H9 (cell line): ENCODE results near the gene RSL1D1. TPM values are rescaled to one million over a fixed set of nuclear protein-coding genes. Genes with fewer than 3 reads are reported as not detected.
"Not testable (repeated sequence)": the region's sequence is repeated elsewhere in the genome, so short reads cannot be mapped to it uniquely, and the experiment has no call there.

Experiments used
- DNase-seq: peaks from one replicate; pipeline ENCODE4 v3.0.0-alpha.2; 2017
- H2AFZ ChIP-seq: one replicate; pipeline ENCODE4 v1.6.1; 2013; ENCODE audit warnings: mild to moderate bottlenecking, low read length, control low read depth, moderate library complexity
- H2AK5ac ChIP-seq: 2 replicates; pipeline ENCODE4 v1.6.1; 2013; ENCODE audit warnings: low read length, control low read depth, mixed read lengths; ENCODE audit not compliant: insufficient read length
- H2BK120ac ChIP-seq: one replicate; pipeline ENCODE4 v1.6.1; 2013; ENCODE audit warnings: low read depth, mild to moderate bottlenecking, low read length, control low read depth, inconsistent platforms; ENCODE audit not compliant: poor library complexity, severe bottlenecking
- H2BK12ac ChIP-seq: 2 replicates; pipeline ENCODE4 v1.6.1; 2013; ENCODE audit warnings: low read length, control low read depth, mixed read lengths, low read depth; ENCODE audit not compliant: insufficient read length
- H2BK15ac ChIP-seq: 2 replicates; pipeline ENCODE4 v1.6.1; 2013; ENCODE audit warnings: low read depth, low read length, control low read depth
- H2BK20ac ChIP-seq: one replicate; pipeline ENCODE4 v1.6.1; 2013; ENCODE audit warnings: low read depth, mild to moderate bottlenecking, low read length, control low read depth, inconsistent platforms; ENCODE audit not compliant: poor library complexity, severe bottlenecking
- H2BK5ac ChIP-seq: 2 replicates; pipeline ENCODE4 v1.6.1; 2013; ENCODE audit warnings: low read length, control low read depth, mixed read lengths; ENCODE audit not compliant: insufficient read length
- H3K14ac ChIP-seq: 2 replicates; pipeline ENCODE4 v1.6.1; 2013; ENCODE audit warnings: low read length, control low read depth; ENCODE audit not compliant: insufficient read depth
- H3K18ac ChIP-seq: 2 replicates; pipeline ENCODE4 v1.6.1; 2013; ENCODE audit warnings: low read depth, mild to moderate bottlenecking, mixed read lengths, low read length, control low read depth; ENCODE audit not compliant: insufficient read length
- H3K23ac ChIP-seq: 2 replicates; pipeline ENCODE4 v1.6.1; 2013; ENCODE audit warnings: low read length, control low read depth, mixed read lengths, low read depth; ENCODE audit not compliant: insufficient read length
- H3K23me2 ChIP-seq: 2 replicates; pipeline ENCODE4 v1.6.1; 2013; ENCODE audit warnings: low read depth, mild to moderate bottlenecking, mixed read lengths, low read length, control low read depth; ENCODE audit not compliant: insufficient read length, poor library complexity, severe bottlenecking
- H3K27ac ChIP-seq: 2 replicates; pipeline ENCODE4 v1.5.1; 2013; ENCODE audit warnings: low read length, control low read depth, mixed read lengths, low read depth; ENCODE audit not compliant: insufficient read length
- H3K27me3 ChIP-seq: 2 replicates; pipeline ENCODE4 v1.6.1; 2013; ENCODE audit warnings: low read length, control low read depth, inconsistent platforms; ENCODE audit not compliant: insufficient read depth
- H3K4ac ChIP-seq: 2 replicates; pipeline ENCODE4 v1.6.1; 2013; ENCODE audit warnings: low read depth, mild to moderate bottlenecking, control low read depth, inconsistent platforms, low read length, moderate library complexity
- H3K4me1 ChIP-seq: 2 replicates; pipeline ENCODE4 v1.6.1; 2013; ENCODE audit warnings: low read length, control low read depth, inconsistent platforms; ENCODE audit not compliant: insufficient read depth
- H3K4me2 ChIP-seq: 2 replicates; pipeline ENCODE4 v1.6.1; 2013; ENCODE audit warnings: low read length, control low read depth, mixed read lengths; ENCODE audit not compliant: insufficient read length, insufficient read depth
- H3K56ac ChIP-seq: 2 replicates; pipeline ENCODE4 v1.6.1; 2013; ENCODE audit warnings: low read depth, mild to moderate bottlenecking, mixed read lengths, low read length, control low read depth; ENCODE audit not compliant: insufficient read length
- H3K79me1 ChIP-seq: 2 replicates; pipeline ENCODE4 v1.6.1; 2013; ENCODE audit warnings: low read depth, mild to moderate bottlenecking, moderate library complexity, low read length, control low read depth, inconsistent platforms; ENCODE audit not compliant: insufficient read depth, poor library complexity, severe bottlenecking
- H3K79me2 ChIP-seq: 2 replicates; pipeline ENCODE4 v1.6.1; 2013; ENCODE audit warnings: low read length, control low read depth, inconsistent platforms; ENCODE audit not compliant: insufficient read depth
- H3K9ac ChIP-seq: 2 replicates; pipeline ENCODE4 v1.6.1; 2013; ENCODE audit warnings: low read length, control low read depth, mixed read lengths; ENCODE audit not compliant: insufficient read length; ENCODE audit errors: extremely low read depth
- H3K9me3 ChIP-seq: one replicate; pipeline ENCODE4 v1.6.1; 2013; ENCODE audit warnings: low read depth, low read length, inconsistent platforms; ENCODE audit not compliant: control insufficient read depth
- H3T11ph ChIP-seq: one replicate; pipeline ENCODE4 v1.6.1; 2013; ENCODE audit warnings: mild to moderate bottlenecking, low read length, control low read depth, inconsistent platforms
- H4K20me1 ChIP-seq: one replicate; pipeline ENCODE4 v1.6.1; 2013; ENCODE audit not compliant: control insufficient read depth, insufficient read length, insufficient read depth
- H4K5ac ChIP-seq: 2 replicates; pipeline ENCODE4 v1.6.1; 2013; ENCODE audit warnings: low read depth, mild to moderate bottlenecking, mixed read lengths, low read length, control low read depth; ENCODE audit not compliant: insufficient read length
- H4K8ac ChIP-seq: replicated peaks from 2 replicates; pipeline ENCODE4 v1.6.1; 2013; ENCODE audit warnings: low read length, control low read depth, mixed read lengths, low read depth; ENCODE audit not compliant: insufficient read length
- H4K91ac ChIP-seq: 2 replicates; pipeline ENCODE4 v1.6.1; 2013; ENCODE audit warnings: low read depth, mild to moderate bottlenecking, moderate library complexity, mixed read lengths, low read length, control low read depth; ENCODE audit not compliant: insufficient read length
- H3K27ac Mint-ChIP-seq, 3 experiments: 2 replicates in 2 of 3; 3 replicates in 1 of 3; pipeline ENCODE4 v1.8.0; 2020 to 2021; ENCODE audit warnings: mixed read lengths in 3 of 3, mild to moderate bottlenecking in 1 of 3, moderate library complexity in 1 of 3
- H3K27me3 Mint-ChIP-seq: 2 replicates; pipeline ENCODE4 v1.8.0; 2021; ENCODE audit warnings: low read depth, mild to moderate bottlenecking, moderate library complexity, mixed read lengths
- H3K36me3 Mint-ChIP-seq, 3 experiments: 2 replicates in 2 of 3; 3 replicates in 1 of 3; pipeline ENCODE4 v1.8.0; 2020 to 2021; ENCODE audit warnings: low read depth in 3 of 3, mixed read lengths in 3 of 3; ENCODE audit not compliant: insufficient read depth in 1 of 3
- H3K4me1 Mint-ChIP-seq, 2 experiments: 2 replicates each; pipeline ENCODE4 v1.8.0; 2020; ENCODE audit warnings: mixed read lengths in 2 of 2
- H3K4me3 Mint-ChIP-seq, 2 experiments: 2 replicates in 1 of 2; 3 replicates in 1 of 2; pipeline ENCODE4 v1.8.0; 2020 to 2021; ENCODE audit warnings: mild to moderate bottlenecking in 2 of 2, mixed read lengths in 2 of 2, moderate library complexity in 1 of 2
- H3K9me3 Mint-ChIP-seq, 2 experiments: 2 replicates in 1 of 2; 3 replicates in 1 of 2; pipeline ENCODE4 v1.8.0; 2020; ENCODE audit warnings: mild to moderate bottlenecking in 2 of 2, mixed read lengths in 2 of 2, moderate library complexity in 1 of 2
- WGBS: extraction: QIAGEN DNeasy Blood & Tissue Kit; methylation state at CpG from one replicate; pipeline ENCODE4 v1.1.7; 2013; ENCODE audit warnings: missing lambda C conversion rate, low lambda C conversion rate, mixed read lengths; ENCODE audit not compliant: insufficient read length; ENCODE audit errors: extremely low coverage; 5-methylcytosine and 5-hydroxymethylcytosine counted together
- total RNA-seq: library from RNA; stranded (reverse); gene quantifications from 2 replicates; pipeline ENCODE4 v1.2.1, GENCODE V29; 2021
- TF ChIP-seq, protein P1 (sequence below): fragments of 200-600 bp; sonication (generic); conservative IDR thresholded peaks from 3 replicates; pipeline ENCODE4 v1.8.0; 2021; ENCODE audit warnings: antibody characterized with exemption, mild to moderate bottlenecking

RSL1D1 gene
- total RNA-seq, 1 experiment from 2014 or later = 334 TPM

DNA sequence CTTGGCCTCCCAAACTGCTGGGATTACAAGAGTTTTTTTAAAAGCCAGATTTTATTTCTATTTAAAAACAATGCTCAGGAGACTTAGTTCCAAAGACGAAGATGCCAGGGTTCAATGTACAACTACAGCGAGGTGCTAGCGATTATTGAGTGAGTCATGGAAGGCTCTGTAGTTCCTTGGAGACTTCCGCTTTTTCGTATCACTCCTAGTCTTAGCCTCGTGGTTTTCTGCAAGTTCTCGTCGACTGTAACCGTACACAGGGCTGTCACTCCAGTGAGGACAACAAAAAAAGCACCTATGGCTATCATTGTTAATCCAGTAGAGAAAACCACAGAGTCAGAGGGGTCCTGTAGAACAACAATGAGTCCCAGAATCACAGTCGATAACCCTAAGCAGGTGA is 31.5 kb downstream of the RSL1D1 start:
- no peak overlapping the region for H4K91ac ChIP-seq
- TF ChIP-seq, protein P1, sequence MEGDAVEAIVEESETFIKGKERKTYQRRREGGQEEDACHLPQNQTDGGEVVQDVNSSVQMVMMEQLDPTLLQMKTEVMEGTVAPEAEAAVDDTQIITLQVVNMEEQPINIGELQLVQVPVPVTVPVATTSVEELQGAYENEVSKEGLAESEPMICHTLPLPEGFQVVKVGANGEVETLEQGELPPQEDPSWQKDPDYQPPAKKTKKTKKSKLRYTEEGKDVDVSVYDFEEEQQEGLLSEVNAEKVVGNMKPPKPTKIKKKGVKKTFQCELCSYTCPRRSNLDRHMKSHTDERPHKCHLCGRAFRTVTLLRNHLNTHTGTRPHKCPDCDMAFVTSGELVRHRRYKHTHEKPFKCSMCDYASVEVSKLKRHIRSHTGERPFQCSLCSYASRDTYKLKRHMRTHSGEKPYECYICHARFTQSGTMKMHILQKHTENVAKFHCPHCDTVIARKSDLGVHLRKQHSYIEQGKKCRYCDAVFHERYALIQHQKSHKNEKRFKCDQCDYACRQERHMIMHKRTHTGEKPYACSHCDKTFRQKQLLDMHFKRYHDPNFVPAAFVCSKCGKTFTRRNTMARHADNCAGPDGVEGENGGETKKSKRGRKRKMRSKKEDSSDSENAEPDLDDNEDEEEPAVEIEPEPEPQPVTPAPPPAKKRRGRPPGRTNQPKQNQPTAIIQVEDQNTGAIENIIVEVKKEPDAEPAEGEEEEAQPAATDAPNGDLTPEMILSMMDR = no peak
- no peak overlapping the region for H2AK5ac ChIP-seq
- H2BK5ac ChIP-seq = no peak overlapping the region
- no peak overlapping the region for H3T11ph ChIP-seq
- H3K27ac Mint-ChIP-seq = no peak overlapping the region
- no peak overlapping the region for H2BK12ac ChIP-seq
- no peaks in the 10 kb centered on the region for H3K27me3 ChIP-seq
- no peaks in the 10 kb centered on the region for H4K20me1 ChIP-seq
- H2BK20ac ChIP-seq = no peak overlapping the region
- no peaks in the 10 kb centered on the region for H3K36me3 Mint-ChIP-seq
- H3K79me2 ChIP-seq = no peaks in the 10 kb centered on the region
- no peaks in the 10 kb centered on the region for H3K23me2 ChIP-seq
- DNase-seq = no peak
- no peaks in the 10 kb centered on the region for H3K4me1 ChIP-seq
- no peaks in the 10 kb centered on the region for H3K79me1 ChIP-seq
- no peak overlapping the region for H3K56ac ChIP-seq
- no peak overlapping the region for H3K23ac ChIP-seq
- no peaks in the 10 kb centered on the region for H3K9me3 Mint-ChIP-seq
- no peak overlapping the region for H4K8ac ChIP-seq
- no peak overlapping the region for H3K27ac ChIP-seq
- no peak overlapping the region for H4K5ac ChIP-seq
- no peak overlapping the region for H3K9ac ChIP-seq
- peaks cover 5 to 8% of the 10 kb centered on the region in 2 experiments for H3K4me1 Mint-ChIP-seq
- no peak overlapping the region for H3K4ac ChIP-seq
- H3K18ac ChIP-seq = no peak overlapping the region
- H3K4me2 ChIP-seq = no peak overlapping the region
- H2AFZ ChIP-seq = no peak overlapping the region
- no peak overlapping the region for H3K14ac ChIP-seq
- H3K4me3 Mint-ChIP-seq = no peak overlapping the region
- H3K9me3 ChIP-seq = no peaks in the 10 kb centered on the region
- H2BK15ac ChIP-seq = no peak overlapping the region
- H2BK120ac ChIP-seq = no peak overlapping the region
- no peaks in the 10 kb centered on the region for H3K27me3 Mint-ChIP-seq
- no CpG with 5 or more reads among the region's 10 CpGs for WGBS

DNA sequence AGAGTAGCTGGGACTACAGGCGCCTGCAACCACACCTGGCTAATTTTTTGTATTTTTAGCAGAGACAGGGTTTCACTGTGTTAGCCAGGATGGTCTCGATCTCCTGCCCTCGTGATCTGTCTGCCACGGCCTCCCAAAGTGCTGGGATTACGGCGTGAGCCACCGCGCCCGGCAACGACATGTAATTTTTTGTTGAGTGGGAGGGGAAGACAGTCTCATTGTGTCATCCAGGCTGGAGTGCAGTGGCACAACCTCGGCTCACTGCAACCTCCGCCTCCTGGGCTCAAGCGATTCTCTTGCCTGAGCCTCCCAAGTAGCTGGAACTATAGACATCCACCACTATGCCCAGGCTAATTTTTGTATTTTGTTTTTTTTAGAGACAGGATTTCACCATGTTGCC is 32.4 kb downstream of the RSL1D1 start:
- not testable (repeated sequence) for H2BK12ac ChIP-seq, H3K9me3 ChIP-seq, H3K18ac ChIP-seq, H2BK15ac ChIP-seq, H3K4me2 ChIP-seq, H3K79me1 ChIP-seq, H3K4me1 Mint-ChIP-seq, H3K56ac ChIP-seq, H2BK5ac ChIP-seq, H3K27ac ChIP-seq, H3K27ac Mint-ChIP-seq, H2BK20ac ChIP-seq, H3K23me2 ChIP-seq, H2AK5ac ChIP-seq, H3K4me1 ChIP-seq, H3K4ac ChIP-seq, DNase-seq, H2BK120ac ChIP-seq, H3K9me3 Mint-ChIP-seq, H3K36me3 Mint-ChIP-seq, H3K23ac ChIP-seq, H3K79me2 ChIP-seq, H4K8ac ChIP-seq, H3K14ac ChIP-seq, H3K4me3 Mint-ChIP-seq, H3K9ac ChIP-seq, H4K20me1 ChIP-seq, H2AFZ ChIP-seq, H4K5ac ChIP-seq, H4K91ac ChIP-seq, H3K27me3 Mint-ChIP-seq, H3K27me3 ChIP-seq, H3T11ph ChIP-seq
- no CpG with 5 or more reads among the region's 13 CpGs for WGBS
